Measurements from ENCODE around the gene ATXN1.

The ATXN1 gene

DNA sequence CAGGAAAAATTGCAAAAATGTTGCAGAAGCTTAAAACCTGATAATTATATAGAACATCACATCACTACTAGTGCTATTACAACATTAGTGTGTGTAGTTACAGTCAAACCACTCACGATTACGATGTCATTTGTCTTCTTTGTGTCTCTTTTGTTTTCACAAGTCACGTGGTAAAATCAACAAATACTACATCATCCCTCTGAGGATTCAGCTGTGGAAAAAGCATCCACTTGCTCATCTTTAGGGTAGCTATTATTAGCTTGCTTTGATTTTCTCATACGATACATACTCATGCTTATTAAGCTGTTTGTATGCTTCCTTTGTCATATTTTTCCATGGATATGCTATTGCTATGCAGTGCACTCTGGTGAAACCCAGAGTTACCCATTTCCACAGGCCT, 22.2 kb upstream of the ATXN1 start:
- DNase-seq (ENCODE audit: low spot score) = no peak

DNA sequence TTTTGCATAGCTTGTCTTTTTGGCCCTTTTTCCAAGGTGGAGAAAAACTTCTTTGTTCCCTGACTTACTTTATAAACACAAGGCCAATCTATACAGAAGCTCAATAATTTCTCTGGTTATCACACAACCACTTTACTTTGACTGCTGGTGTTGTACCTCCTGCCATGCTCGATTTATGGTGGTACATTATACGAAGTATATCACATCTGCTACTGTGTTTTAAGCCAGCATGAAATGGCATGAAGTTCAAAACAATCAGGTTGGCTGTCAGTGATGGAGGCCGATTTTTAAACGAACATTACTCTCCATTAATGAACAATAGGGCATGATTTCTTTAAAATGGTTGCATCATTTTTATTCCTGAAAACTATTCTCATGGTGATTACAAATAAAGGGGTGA, 21.0 kb upstream of the ATXN1 start:
- no peak for DNase-seq (ENCODE audit: low spot score)

DNA sequence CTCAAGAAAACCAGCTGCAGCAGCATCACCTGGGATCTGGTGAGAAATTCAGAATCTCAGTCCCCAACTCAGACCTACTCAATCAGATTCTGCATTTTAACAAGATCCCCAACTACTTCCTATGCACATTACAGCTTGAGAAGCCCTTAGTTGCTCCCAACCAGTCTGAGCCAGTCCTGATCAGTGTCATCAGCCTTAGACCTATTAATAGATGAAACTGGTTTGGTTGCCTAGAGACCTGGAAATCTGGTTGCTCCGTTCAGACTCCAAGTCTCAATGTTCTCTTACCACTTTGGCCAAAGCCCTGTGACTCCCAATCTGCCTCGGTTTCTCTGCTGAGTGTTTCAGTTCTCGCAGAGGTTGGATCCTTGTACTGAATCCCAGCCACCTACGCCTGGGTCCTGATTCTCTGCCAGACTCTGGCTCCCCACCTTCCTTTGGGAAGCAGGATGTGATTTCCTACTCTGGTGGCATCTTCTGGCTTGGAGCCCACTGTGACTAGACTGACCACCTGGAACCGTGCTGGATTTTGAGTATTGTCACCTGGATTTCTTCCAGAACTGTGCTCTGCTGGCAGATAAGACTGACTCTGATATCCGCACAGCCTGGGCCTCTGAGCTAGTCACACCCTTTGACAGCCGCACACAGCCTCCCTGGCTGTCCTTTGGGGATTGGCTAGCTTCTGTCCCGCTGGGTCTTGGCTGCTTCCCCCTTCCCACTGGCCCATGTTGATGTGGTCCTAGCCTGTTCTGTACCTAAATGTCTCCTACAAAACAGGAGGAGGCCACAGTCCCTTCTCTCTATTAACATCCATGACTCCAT, 20.3 kb upstream of the ATXN1 start:
- no peak for DNase-seq (ENCODE audit: low spot score)

GRCh38 chr6:16778521-16778920, 17.3 kb upstream of the ATXN1 start:
- no peak for DNase-seq (ENCODE audit: low spot score)

DNA sequence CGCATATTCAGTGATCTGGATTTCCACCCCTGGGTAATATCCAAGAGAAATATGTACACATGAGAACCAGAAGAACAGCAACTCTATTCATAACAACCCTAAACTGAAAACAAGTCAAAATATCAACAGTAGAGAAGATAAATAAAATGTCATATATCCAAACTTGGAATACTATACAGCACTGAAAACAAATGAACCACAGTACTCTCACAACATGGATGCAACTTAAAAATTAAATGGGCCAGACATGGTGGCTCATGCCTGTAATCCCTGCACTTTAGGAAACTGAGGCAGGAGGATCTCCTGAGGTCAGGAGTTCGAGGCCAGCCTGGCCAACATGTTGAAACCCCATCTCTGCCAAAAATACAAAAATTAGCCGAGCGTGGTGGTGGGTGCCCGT, 16.5 kb upstream of the ATXN1 start:
- no peak for DNase-seq (ENCODE audit: low spot score)

- DNase-seq (ENCODE audit: low spot score) = no peak
These were observed 15.2 kb upstream of the ATXN1 start for GRCh38 chr6:16776394-16777017.

- DNase-seq (ENCODE audit: low spot score) = no peak
These were observed 13.2 kb upstream of the ATXN1 start for GRCh38 chr6:16774437-16774836.

GRCh38 chr6:16773362-16773761, 12.1 kb upstream of the ATXN1 start:
- DNase-seq (ENCODE audit: low spot score) = no peak

- peak; percentile 81 for DNase-seq (ENCODE audit: low spot score)
These were observed 9.7 kb upstream of the ATXN1 start for GRCh38 chr6:16770701-16771569.

GRCh38 chr6:16769986-16770376, 8.7 kb upstream of the ATXN1 start:
- no peak for DNase-seq (ENCODE audit: low spot score)

DNA sequence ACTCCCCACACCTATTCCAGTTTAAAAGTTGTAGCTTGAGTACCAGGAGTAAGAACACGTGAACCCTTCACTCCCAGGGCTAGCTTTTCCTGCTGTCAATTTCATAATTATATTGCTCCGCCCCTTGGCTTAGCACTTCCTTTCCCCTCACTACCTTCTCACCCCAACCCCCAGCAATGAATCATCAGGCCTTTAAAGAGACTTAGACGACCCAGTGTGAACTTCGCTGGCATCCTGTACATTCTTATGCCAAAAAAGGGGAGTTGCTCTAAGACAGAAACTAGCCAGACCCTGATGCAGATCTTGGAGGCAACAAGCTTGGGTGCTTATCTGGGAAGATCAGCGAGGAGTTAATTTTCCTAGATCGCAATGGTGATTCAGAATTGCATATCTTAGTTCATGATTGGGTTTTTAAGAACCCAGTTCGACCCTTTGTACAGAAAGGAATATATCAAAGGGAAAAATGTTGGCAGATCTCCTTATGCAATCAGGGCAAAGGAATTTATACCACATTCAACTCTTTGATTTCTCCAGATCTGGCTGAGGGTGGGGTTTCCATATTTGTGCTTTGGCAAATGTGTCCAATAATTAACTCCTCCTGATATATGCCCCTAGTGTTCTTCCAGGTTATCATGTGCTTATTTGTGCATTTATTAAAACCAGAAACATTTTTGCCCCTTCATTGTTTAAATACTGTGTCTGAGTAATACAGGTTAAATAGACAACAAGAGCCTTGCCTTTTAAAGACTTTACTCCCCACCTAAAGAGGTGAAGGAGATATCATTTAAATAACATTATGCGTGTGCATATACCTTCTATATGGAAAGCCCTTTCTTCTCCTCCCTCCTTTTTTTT, 8.1 kb upstream of the ATXN1 start:
- DNase-seq (ENCODE audit: low spot score) = no peak

- DNase-seq (ENCODE audit: low spot score) = no peak
These were observed 7.2 kb upstream of the ATXN1 start for GRCh38 chr6:16768477-16768830.

- DNase-seq (ENCODE audit: low spot score) = no peak
These were observed 6.7 kb upstream of the ATXN1 start for GRCh38 chr6:16767765-16768476.

DNA sequence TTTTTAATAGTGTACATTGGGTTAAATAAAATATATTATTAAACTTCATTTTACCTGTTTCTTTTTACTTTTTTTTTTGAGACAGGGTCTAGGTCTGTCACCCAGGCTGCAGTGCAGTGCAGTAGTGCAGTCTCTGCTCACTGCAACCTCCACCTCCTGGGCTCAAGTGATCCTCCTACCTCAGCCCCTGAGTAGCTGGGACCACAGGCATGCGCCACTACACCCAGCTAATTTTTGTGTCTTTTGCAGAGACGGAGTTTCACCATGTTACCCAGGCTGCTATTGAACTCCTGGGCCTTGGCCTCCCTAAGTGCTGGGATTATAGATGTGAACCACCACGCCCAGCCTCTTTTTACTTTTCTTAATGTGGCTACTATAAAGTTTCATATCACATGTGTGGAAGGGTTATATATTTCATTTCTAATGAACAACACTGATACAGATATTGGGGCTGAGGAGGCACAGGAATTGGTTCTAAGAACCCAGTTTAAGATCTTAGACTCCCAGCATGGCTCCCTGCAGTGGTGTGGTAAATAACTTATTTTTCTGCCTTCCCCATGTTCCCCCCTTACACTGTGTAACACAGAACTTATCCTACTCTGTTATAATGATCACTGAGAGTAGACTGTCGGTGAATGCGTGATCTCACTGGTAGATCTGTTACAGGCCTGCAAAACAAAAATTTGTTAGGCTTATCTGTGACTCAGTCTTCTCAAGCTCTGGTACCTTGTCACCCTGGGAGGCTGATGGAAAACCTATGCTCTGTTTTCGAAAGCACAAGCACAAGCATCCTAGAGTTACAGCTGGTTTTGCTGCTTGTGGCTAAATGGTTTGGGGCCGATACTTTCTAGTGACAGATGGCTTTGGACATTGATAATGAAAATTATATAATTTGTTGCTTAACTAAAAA, 5.8 kb upstream of the ATXN1 start:
- no peak for DNase-seq (ENCODE audit: low spot score)

- DNase-seq (ENCODE audit: low spot score) = no peak
These were observed 4.8 kb upstream of the ATXN1 start for GRCh38 chr6:16766043-16766536.

GRCh38 chr6:16765235-16765634, 4.0 kb upstream of the ATXN1 start:
- DNase-seq (ENCODE audit: low spot score) = no peak

DNA sequence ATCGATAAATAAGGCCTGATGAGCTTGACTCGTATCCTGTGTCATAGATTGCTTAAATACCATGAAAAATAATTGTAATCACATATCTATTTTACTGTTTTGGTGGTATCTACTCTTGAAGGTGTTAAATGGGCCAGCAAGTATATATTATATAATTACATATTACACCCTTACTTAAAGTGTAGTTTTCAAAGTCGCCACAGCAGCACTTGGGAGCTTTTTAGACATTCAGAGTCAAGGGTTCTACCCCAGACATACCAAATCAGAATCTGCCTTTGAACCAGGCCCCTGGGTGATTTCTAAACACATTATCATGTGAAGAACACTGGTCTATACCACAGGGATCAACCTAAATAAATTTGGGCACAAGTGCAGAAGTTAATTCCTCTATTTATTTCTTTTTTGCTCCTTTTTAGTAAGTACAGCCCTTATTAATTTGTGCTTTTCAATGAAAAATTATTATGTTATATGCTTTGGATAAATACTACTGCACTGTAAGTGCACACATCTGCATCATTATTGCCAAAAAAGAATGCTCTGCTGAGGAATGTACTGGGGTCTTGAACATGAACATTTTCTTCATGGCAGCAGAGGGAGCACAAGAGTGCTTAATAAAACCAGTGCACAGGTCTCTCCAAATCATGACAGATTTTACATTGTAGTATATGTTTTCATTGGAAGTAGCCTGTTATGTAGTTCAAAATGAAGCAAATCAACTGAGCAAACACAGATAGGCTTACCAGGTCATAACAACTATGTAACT, 3.1 kb upstream of the ATXN1 start:
- no peak for DNase-seq (ENCODE audit: low spot score)

GRCh38 chr6:16762550-16763477, 1.6 kb upstream of the ATXN1 start:
- DNase-seq (ENCODE audit: low spot score) = no peak

Measured in ecto neural progenitor cell (in vitro differentiated cells).